NB4 (cell line): ENCODE data around the gene CDC14A.
A peak's percentile ranks its signal among the peaks of the same experiment; 100 is the strongest.
"Not testable (repeated sequence)": the region's sequence is repeated elsewhere in the genome, so short reads cannot be mapped to it uniquely, and the experiment has no call there.

Experiments used
- DNase-seq: peaks from one replicate; pipeline ENCODE4 v3.0.0; 2010; ENCODE audit warnings: low read depth
- H3K4me3 ChIP-seq: one replicate; pipeline ENCODE4 v1.5.1; 2011; ENCODE audit warnings: mild to moderate bottlenecking, low read depth, low read length, moderate library complexity
- CTCF ChIP-seq: IDR thresholded peaks from one replicate; pipeline ENCODE4 v1.5.1; 2012; ENCODE audit warnings: low read depth, low read length
- MAX ChIP-seq: IDR thresholded peaks from 2 replicates; pipeline ENCODE4 v1.6.1; 2011; ENCODE audit warnings: low read depth, low read length
- MYC ChIP-seq: IDR thresholded peaks from 2 replicates; pipeline ENCODE4 v1.6.1; 2011; ENCODE audit warnings: low read depth, low read length
- POLR2A ChIP-seq: IDR thresholded peaks from 2 replicates; pipeline ENCODE4 v1.6.1; 2011; ENCODE audit warnings: mild to moderate bottlenecking; ENCODE audit not compliant: insufficient read length; ENCODE audit errors: extremely low read depth

CDC14A gene

DNA sequence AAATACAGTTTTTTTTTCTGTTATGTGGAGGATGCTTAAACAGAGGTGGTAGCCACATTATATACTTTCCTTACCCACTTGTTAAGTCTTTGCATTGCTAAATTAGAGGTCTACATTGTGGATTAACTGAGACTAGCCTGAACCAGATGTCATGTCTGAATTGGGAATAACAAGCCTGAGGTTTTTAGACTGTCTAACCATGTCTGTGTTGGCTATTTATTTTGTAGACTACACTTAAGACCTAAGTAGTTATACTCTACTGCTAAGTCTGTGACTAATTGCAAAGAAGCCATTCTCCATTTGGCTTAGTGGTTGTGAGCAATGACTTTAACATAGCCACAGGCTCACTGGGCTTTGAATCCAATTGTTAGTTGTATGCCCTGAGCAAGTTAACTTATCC lies 45.4 kb downstream of the CDC14A start:
- no peak overlapping the region for H3K4me3 ChIP-seq
- TF ChIP-seq POLR2A (no peak), CTCF (no peak), MAX (no peak), MYC (no peak)
- no peak for DNase-seq

- DNase-seq, result no peak
- TF ChIP-seq POLR2A (no peak), MYC (no peak), MAX (no peak), CTCF (no peak)
- no peak overlapping the region for H3K4me3 ChIP-seq
These were observed 46.3 kb downstream of the CDC14A start for GRCh38 chr1:100398648-100399047.

DNA sequence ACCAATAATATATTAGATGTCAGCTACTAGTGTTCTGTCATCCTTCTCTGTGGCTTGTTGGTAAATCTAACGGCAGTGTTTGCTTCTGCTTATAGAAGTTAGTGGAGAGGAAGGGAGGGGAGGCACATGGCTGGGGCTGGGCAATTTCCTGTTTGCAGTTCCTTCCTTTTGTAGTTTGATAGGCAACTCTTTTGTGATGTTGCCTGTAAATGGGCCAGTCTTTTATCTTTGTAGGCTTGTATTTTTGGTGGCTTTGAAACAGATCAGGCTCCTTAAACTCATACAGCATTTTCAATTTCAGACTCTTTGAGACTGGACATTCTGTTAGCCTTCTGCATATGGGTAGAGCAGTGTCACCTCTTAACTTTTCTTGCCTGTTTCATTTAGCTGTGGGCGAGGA lies 48.1 kb downstream of the CDC14A start:
- H3K4me3 ChIP-seq, result peak overlapping the region; percentile 14
- DNase-seq, result peak; percentile 89
- peak; percentile 88 for TF ChIP-seq MAX
- no peak for TF ChIP-seq POLR2A
- peak; percentile 96 for TF ChIP-seq MYC
- TF ChIP-seq CTCF, result no peak

DNA sequence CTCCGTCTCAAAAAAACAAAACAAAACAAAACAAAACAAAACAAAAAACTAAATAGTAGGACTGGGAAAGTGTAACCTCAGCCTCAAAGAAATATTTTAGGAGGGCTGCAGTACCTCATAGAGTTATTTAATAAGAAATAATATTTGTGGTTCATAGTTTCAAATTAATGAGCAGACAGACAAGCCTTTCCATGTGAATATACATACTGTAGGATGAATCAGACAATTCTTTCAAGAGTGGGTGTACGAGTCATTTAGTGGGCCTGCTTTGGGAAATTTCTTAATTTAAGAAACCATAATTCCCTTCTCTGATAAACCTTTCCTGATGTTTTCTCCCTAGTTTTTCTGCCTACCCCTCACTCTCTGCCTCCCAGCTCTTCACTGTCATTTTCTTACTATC lies 52.5 kb downstream of the CDC14A start:
- H3K4me3 ChIP-seq, result no peak overlapping the region

DNA sequence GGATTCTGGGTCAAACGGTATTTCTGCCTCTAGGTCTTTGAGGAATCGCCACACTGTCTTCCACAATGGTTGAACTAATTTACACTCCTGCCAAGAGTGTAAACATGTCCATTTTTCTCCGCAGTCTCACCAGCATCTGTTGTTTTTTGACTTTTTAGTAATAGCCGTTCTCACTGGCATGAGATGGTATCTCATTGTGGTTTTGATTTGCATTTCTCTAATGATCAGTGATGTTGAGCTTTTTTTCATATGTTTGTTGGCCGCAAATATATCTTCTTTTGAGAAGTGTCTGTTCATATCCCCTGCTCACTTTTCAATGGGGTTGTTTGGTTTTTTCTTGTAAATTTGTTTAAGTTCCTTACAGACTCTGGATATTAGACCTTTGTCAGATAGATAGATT lies 53.6 kb downstream of the CDC14A start:
- H3K4me3 ChIP-seq, DNase-seq: not testable (repeated sequence)

More for the DNA sequence above, 52.5 kb downstream of the CDC14A start:
- TF ChIP-seq MYC (no peak), POLR2A (no peak), MAX (no peak), CTCF (no peak)
- no peak for DNase-seq

DNA sequence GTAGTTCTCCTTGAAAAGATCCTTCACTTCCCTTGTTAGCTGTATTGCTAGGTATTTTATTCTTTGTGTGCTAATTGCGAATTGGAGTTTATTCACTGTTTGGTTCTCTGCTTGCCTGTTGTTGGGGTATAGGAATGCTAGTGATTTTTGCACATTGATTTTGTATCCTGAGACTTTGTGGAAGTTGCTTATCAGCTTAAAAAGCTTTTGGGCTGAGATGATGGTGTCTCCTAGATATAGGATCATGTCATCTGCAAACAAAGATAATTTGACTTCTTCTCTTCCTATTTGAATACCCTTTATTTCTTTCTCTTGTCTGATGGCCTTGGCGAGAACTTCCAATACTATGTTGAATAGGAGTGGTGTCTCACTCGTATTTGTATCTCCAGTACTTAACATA lies 55.1 kb downstream of the CDC14A start:
- not testable (repeated sequence) for H3K4me3 ChIP-seq, DNase-seq

DNA sequence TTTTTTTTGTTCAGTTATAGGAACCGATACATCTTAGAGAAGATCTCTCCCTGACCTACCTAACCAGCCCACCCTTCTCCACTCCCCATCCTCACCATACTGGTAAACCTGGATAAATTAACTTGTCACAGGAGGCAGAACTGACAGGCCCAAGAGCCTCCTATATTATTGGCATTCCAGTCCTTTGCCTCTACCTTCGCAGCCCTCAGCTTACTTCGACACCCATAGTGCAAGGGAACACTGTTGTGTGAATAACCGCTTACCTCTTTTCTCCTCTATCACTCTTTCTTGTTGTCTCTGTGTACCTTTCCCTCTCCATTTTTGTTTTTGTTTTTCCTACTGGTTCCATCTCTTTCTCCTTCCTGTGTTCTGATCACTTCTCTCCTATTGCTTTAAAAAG lies 58.7 kb downstream of the CDC14A start:
- DNase-seq, result no peak
- H3K4me3 ChIP-seq, result no peak overlapping the region
- TF ChIP-seq POLR2A (no peak), CTCF (no peak), MAX (no peak)
